DMS153 (cell line): ENCODE results near the gene EML6.

Source experiments
- DNase-seq: peaks from one replicate; lab custom pipeline; 2025; lab: John Stamatoyannopoulos, UW

The EML6 gene

DNA sequence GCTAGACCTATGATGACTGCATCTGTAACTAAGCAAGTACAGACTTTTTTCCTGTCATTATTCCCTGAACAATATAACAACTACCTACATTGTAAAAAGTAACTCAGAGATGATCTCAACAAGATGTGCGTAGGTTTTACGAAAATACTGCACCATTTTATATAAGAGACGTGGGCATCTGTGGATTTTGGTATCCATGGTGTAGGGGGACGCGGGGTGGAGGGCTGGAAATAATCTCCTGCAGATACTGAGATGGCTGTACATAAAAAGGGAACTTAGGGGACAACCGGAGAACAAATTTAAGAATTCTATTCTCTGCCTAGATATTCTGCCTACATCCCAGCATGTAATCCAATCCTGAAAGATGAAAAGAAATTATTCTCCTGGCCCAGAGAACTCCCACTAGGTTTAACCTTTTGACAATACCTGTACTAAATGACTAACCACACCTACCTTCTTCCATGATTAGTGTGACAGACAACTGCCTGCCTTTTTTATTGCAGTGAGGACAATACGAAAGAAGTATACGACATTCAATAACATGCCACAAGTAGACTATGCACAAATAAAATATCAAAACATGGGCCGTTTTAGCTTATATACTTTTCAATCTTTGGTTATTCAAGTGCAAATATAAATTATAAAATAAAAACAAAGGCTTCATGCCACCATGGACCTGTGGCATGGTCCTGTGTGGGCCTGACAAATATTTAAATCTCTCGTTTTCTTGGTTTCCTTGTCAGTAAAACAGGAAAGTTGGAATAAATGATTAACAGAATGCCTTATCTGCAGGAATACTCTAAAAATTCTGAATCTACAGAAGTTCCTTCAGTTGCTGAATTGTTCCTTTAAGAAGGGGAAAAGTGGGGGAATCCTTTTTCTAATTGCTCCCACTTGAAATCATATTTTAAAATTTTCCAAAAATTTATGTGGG, 280.5 kb downstream of the EML6 start:
- DNase-seq = no peak

DNA sequence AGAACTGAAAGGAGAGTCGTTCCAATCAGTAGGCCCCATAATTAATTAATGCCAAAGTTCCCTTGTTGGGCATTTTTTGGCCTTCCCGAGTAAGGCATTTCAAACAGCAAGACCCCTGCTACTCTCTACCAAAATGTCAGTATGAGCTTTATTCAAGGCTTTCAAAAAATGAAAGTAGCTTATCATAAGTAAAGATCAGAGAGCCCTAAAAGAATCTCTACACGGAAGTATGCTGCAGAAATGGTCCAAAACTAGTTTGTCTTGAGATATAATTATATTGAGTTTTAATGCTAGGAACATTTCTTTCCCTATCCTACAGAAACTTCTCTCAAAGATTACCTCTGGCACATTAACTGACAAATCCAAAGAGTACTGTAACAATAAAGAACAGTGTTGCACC, 282.8 kb downstream of the EML6 start:
- no peak for DNase-seq

DNA sequence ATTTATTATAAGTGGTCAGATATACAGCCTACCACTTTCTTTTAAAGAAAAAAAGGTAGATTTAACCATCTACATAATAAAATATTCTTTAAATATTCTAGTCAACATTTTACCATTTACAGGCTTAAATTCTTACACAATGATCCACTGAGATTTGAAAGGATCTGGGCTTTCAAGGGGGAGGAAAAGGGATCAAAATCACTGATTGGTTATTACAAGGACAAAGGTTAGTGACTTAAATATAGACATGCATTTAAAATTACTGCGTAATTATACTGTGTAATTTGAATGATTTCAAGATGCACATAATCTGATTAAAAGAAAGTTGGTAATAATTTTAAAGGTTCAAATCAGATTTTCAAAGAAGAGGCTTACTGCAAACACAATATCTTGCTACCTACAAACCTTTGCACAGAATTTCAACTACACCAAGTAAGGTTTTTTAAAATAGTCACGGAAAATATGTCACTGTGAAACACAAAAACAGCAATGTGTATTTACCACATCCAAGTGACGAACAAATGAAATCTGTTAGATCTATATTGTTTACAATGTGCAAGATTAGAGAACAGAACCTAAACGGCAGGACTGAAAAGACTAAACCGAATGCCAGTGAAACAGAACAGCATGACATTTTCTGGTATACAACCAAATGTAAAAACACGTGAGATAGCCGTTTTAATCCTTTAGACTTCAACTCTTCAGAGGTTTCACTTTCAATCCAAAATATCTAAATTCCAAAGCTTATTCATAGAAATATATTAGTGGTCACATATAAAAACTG, 286.0 kb downstream of the EML6 start:
- DNase-seq = no peak

DNA sequence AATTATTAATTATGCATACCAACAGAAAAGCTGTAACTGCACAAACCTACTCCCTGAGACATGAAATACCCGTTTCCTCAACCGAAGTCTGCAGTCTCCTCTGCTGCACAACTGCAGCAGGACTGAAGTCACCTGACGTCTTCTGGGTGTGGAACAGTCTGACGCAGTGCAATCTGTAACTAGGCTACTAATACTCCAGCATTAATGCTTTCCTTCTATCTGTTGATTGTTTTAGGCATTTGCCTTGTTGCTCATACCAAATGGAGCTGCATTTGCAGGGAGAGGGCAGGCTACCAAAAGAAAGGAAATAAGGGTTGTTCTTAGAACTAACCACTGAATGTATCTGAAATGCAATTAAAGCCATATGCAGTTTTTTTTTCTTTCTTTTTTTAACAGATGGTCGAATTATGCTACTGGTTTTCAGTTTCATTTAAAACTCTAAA, 286.7 kb downstream of the EML6 start:
- DNase-seq = no peak

DNA sequence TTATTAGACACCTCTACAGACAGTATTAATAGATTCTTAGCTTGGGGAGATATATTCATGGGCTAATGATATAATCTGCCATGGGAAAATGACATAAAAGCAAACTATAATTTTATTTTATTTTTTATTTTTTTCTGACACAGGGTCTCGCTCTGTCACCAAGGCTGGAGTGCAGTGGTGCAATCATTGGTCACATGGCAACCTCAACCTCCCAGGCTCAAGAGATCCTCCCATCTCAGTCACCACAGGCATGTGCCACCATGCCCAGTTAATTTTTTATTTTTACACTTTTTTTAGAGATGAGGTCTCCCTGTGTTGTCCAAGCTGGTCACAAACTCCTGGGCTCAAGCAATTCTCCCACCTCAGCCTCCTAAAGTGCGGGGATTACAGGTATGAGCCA, 287.5 kb downstream of the EML6 start:
- no peak for DNase-seq

DNA sequence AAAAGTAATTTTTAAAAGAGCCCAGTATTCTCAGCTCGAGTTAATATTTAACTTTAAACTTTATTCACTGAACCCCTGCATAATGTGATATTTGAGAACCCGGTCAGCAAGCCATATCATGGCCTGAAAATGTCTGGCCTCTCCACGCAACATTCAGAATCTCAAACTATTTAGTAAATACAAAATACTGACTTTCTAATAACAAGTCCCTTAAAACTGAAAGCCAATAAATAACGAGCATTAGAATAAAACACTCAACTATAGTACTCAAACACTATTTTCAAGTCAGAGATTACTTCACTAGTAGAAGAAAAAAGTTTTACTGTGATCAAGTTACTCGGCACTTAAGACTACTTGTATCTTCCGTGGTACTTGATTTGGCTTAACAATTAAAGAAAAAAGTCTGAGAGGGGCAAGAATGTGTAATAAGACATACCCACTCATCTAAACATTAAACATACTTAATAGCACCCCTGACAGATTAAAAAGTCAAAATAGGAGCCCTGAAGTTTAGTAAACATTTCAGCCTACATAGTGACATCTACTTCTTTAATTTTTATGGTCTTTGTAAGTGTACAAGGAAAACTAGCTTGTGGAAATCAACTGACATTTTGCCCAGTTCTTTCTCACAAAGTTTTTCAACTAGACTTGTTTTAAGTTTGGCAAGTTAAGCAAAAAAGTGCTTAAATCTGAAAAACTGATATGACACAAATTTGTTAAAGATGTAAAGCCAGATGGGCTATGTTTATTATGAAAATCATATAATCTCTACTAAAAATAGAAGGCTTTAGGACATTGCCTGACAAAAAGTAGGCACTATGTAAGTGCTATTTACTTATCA, 288.6 kb downstream of the EML6 start:
- no peak for DNase-seq

DNA sequence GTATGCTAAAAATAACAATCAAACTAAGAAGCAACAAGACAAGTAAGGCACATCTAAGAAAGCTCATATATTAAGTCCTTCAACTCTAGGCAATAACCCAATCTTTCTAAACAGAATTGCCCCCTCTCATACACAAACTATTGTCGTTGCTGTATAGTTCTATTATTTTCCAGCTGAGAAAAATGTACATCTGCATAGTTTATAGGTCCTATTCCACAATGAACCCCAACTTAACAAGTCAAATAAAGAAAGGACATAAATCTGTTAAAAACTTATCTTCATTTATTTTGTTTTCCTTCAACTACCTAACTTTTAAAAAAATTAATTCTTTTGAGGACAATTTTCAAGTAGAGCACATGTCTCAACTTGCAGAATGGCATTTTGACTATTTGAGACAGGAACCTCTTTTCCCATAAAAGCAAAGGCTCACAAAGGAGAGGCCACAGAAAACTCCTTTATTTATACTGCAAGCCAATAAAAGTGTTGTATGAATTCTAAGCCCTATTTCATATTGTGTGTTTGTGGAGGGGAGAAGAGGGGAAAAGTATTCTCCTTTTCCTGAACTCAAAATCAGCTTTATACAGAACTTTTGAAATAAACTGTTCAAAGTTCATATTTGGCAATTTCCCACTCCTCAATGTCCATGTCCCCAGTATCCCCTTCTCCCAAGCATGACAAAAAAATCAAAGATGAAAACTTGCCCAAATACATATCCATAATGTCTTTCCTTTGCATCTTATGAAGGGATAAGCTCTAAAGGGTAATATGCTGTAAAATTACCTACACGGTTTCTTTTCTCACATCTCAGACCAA, 289.4 kb downstream of the EML6 start:
- DNase-seq = no peak

DNA sequence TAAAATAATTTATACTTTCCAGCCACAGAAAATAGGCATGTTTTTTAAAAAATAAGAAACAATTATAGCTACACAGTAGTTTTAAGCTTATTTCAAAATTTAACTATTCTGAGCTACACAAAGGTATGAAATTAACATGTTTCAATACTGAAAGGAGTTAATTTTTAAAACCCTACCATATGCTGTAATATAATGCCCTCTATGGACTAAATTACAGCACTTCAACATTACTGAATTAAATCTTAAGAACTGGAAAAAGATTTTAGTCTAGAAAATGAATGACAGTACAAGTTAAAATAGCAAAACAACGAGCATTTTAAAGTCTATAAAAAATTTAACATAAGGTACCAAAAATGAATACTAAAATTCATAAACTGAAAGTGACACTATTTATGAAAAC, 290.5 kb downstream of the EML6 start:
- DNase-seq = no peak

DNA sequence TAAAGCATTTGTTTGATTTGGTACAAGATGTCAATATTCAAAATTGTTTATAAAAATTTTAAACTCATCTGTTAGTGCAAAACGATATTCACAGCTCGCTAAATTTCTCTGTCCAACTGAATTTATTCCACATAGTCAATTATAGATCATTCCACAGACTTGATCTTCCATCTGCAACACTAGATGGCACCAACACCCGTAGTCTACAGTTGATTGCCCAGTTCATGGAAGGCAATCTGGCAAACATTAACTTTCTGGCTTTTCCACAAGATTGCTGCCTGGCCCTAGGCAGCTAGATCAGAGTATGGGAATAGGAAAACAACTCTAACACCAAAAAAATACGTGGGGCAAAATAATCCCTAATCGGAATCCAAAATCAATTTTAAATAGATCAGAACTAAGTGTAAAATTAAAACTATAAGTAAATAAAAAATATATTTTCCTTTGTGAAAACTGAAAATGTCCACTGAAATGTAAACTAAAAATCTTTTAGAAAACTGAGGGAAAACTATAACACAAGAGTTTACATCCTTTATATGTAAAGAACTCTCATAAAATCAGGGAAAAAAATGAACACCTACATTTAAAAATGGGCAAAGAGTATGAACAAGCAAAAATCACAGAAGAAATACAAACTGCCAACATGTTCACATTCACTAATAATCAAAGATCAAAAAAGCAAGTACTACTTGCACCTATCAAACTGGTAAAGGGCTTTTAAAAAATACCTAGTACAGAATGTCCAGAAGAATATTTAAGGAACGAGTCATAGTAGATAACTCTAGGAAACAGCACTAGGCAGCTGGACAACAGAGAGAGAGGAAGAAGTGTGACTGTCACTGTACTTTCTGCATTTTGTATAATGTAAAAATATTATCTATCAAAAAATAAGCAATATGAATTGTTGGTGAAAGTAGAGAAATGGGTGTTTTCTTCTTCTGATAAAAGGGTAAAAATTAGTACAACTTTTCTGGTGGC, 291.8 kb downstream of the EML6 start:
- DNase-seq = no peak

DNA sequence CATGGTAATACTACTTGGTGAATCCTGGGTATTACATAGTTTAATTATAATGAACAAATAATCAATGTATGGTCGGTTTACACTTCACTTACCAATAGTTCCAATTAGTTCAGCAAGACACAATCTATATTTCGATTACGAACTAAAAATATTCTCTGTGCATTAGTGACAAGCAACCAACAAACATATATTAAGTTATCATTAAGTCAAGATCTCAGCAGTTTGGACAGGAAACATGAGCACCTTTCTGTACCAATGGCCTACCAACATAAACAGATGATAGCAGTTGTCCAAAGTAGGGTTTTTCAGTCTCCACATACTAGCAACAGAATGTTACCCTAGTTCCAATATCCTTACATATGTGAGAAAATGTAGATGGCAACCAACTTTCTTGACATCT, 294.0 kb downstream of the EML6 start:
- no peak for DNase-seq

DNA sequence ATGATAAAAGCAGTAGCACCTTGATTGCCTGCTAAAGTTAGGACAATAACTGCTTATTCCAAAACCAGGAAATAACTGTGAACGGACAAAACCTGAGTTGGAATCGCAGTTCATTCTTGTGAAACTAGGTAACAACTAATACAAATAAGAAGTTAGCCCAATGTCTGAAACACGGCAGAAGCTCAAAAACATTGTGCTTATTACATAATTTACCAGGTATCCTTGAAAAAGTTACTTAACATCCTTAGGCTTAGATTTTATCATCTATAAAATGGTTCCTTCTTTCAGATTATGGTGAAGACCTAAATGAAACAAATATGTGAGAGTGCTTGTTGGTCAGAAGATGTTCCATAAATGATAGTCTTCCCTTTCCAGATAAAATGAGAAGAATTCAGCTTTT, 294.4 kb downstream of the EML6 start:
- DNase-seq = no peak

DNA sequence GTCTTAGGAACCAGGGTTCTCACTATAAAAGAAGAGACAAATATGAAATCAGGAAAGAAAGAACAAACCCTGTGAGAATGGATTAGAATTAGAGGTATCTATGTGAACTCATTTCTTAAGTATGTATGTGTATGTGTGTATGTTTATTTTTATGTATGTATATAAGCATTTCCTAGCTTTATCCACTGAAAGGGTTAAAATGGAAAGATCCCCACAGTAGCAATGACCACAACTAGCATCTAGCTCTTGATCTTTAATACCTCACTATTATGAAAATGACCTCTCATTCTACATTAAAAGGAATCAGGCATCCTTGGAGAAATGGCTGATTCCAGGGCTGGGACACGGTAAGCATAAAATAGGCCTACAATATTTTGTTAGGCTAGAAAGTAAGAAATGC, 295.2 kb downstream of the EML6 start:
- DNase-seq = no peak

DNA sequence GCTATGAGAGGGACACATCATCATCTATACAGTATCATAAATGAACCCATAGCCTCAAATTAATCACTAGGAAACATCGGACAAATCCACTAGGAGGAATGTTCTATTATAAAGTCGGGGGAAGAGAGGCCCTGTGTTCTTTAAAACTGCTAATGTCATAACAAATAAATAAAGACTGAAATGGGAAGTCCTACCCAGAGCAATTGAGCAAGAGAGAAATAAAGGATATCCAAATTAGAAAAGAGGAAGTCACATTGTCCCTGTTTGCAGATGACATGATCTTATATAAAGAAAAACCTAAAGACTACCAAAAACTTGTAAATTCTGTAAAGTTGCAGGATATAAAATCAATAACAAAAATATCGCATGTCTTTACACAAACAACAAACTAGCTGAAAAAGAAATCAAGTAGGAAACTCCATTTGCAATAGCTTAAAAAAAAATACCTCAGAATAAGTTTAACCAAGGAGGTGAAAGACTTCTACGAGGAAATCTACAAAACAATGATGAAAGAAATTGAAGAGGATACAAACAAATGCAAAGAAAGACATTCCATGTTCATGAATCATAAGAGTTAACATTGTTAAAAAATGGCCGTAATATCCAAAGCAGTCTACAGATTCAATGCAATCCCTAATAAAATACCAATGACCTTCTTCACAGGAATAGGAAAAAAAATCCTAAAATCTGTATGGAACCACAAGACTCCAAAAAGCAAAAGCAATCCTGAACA, 296.2 kb downstream of the EML6 start:
- DNase-seq = no peak
